Activated CD4-positive, alpha-beta T cell treated with anti-CD3 and anti-CD28 coated beads, Interleukin-2, amount 50 U/mL, for 24 hours (primary cell): ENCODE results near the gene MYBPHL.

ENCODE experiments used
- DNase-seq, 2 donors: peaks; one replicate each; pipeline ENCODE4 v3.0.0-alpha.2; 2020; ENCODE audit warnings: low read depth in 1 of 2, low spot score in 1 of 2

The MYBPHL gene

DNA sequence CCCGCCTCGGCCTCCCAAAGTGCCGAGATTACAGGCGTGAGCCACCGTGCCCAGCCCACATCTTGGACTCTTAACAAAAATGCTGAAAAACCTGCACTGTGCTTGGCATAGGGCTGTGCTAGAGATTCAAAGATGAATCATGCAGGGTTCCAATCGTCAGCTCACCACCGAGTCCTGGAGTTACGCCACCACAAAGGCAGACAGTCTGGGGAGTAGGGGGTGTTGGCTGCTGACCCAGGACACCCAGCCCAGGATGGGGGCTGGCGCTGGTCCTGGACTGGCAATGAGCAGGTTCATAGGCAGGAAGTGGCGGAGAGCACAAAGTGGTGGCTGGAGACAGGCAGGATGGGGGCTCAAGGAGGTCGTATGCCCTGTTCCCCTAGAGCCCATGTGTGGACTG, 39.8 kb downstream of the MYBPHL start:
- DNase-seq, result no peak

GRCh38 chr1:109265741-109266330, 41.0 kb downstream of the MYBPHL start:
- DNase-seq, result no peak

DNA sequence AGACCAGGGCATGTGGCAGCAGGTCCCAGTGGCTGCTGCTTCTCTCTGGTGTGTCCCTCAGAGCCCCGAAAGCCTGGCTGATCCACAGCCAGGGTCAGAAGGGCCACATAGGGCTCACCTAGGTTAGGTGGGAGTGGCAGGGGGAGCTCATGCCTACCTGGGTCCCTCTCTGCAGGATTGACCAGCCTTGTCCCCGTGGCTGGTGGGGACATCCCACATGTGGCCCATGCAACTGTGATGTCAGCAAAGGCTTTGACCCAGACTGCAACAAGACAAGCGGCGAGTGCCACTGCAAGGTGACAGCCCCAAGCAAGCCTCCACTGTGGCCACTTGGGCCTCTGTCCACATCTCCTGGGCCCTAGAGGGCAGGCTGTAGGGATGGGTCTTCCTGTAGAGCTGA, 41.8 kb downstream of the MYBPHL start:
- no peak for DNase-seq

- no peak for DNase-seq
These were observed 42.4 kb downstream of the MYBPHL start for GRCh38 chr1:109264379-109264755.

GRCh38 chr1:109263597-109264378, 43.0 kb downstream of the MYBPHL start:
- peak; percentile 65 to 70 for DNase-seq

GRCh38 chr1:109263234-109263596, 43.6 kb downstream of the MYBPHL start:
- DNase-seq, result no peak

DNA sequence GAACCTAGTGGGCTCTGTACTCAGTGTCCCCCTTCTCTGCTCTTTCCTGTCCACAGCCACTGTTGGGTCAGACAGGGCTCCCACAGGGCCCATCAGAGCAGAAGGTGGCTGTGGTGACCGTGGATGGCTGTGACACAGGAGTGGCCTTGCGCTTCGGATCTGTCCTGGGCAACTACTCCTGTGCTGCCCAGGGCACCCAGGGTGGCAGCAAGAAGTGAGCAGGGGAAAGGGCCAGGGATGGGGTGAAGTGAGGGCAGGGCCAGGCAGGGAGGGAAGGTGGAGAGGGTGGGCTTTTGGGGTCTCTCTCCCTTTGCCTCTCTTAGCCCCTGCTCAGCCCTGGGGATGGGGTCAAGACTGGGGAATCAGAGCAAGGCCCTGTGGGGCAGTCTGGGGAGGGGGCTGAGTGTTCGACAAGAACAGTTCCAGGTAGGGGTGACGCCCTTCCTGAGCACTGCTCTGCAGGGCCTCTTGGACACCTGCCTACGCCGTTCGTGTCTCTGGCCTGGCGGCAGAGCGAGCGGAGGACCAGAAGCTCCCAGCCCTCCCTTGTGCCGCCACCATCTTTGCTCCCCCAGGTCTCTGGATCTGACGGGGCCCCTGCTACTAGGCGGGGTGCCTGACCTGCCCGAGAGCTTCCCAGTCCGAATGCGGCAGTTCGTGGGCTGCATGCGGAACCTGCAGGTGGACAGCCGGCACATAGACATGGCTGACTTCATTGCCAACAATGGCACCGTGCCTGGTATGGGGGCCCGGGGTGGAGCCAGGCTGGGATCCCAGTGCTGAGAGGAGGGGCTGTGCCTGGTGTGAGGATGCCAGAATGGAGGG, 44.4 kb downstream of the MYBPHL start:
- DNase-seq, result no peak

DNA sequence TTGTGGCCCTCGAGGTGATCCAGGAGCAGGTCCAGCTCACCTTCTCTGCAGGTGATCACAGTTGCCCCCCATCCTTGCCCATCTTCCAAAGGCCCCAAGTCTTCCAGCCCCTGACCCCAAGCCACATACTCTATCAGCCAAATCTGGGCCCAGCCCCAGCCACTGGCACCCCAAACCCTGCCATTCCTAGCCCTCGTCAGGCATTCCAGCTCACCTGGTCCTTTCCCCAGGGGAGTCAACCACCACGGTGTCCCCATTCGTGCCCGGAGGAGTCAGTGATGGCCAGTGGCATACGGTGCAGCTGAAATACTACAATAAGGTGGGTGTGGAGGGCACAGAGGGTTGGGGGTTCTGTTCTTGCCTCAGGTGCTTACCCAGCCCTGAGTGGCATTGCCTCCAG, 45.2 kb downstream of the MYBPHL start:
- DNase-seq, result no peak

- no peak for DNase-seq
These were observed 45.8 kb downstream of the MYBPHL start for GRCh38 chr1:109261006-109261405.

DNA sequence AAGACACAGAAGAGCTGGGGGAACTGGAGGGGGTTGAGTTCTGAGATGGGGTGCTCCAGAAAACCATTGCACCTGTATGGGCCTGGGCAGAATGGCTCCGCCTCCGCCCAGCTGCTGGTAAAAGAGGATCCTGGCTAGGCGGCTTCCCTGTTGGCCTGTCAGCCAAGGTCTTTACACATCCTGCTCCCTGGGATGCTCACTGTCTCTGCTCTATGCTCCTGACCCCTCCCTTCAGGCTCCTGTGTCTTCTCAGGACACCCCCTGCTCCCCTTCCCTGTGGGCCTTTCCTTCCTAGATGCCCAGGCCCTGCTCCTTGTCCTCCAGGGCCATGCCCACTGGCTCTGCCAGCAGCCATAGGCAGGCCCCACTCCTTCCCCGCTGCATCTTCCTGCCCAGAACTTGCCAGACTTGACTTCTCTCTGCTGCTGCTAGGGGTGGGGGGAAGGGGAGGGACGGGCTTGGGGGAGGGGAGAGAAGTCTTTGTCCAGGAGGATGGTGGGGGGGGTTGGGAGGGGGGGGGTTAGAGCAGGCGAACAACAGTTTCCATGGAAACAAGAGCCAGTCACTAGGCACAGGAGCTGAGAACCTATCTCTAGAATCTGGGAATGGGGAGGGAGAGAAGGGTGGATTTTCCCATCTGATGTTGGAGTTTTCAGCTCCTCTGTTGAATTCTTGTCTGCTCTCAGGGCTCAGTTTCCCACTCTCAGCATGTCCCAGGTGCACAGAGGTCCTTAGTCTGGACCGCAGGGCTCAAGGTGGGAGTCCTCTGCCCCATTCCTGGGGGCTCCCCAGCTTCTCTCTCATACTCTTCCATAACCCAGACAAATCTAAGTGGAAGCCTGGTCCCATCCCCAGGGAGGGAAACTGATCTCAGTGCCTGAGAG, 46.9 kb downstream of the MYBPHL start:
- DNase-seq, result no peak

GRCh38 chr1:109258481-109259466, 48.0 kb downstream of the MYBPHL start:
- DNase-seq, result no peak

DNA sequence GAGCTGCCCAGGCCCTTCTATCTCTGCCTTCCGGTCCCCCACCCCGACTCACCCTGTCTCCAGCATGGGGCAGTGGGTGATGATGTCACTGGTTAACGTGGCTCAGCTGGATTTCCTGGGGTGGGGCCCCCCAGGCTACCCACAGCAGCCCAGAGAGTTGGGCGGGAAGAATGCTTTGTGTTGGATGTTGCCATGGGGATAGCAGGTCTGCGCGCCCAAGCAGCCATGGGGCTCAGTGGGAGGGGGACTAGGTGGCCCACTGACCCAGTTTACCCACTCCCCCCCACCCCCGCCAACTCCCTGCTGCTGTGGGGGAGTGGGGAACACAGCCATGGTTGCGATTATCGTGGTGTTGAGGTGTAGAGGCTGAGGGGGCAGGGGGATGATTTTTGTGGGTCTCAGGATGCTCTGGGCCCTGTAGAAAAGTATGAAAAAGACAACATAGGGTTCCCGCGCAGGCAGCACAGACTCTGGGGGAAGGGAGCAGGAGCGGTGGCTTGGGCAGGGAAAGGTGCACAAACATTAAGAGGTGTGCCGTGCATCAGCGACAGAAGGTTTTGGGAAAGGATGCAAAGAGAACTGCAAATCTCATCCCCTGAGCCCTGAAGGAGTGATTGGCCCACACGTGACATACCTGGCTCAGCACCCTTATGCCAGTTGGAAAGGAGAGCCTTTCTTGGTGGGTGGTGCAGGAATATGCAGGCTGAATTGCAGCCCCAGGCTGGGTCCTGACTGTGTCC, 49.0 kb downstream of the MYBPHL start:
- DNase-seq, result no peak

DNA sequence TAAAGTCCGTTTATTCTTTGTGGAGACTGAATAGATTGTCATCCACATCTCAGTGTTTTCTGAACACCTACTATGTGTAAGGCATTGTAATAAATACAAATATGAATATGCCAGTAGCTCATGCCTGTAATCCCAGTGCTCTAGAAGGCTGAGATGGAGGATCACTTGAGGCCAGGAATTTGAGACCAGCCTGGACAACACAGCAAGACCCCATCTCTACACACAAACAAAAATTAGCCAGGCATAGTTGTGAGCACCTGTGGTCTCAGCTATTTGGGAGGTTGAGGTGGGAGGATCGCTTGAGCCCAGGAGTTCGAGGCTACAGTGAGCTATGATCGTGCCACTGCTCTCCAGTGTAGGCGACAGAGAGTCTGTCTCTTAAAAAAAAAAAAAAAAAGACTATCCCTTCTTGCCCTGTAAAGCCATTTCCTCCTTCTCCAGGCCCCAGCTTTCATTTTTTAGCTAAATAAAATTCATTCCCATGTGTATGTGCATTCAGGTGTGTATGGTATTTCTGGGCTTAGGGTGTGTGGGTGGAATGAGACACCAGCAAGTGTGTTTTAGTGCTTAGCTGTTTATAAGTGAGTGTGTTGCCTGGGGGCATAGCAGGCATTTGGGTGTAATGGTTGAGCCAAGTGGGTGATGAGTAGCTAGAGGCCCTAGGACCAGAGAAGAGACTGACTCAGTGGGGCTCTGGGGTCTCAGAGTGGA, 49.7 kb downstream of the MYBPHL start:
- no peak for DNase-seq

- no peak for DNase-seq
These were observed 50.7 kb downstream of the MYBPHL start for GRCh38 chr1:109256085-109256484.

GRCh38 chr1:109255678-109256077, 51.1 kb downstream of the MYBPHL start:
- DNase-seq, result no peak

DNA sequence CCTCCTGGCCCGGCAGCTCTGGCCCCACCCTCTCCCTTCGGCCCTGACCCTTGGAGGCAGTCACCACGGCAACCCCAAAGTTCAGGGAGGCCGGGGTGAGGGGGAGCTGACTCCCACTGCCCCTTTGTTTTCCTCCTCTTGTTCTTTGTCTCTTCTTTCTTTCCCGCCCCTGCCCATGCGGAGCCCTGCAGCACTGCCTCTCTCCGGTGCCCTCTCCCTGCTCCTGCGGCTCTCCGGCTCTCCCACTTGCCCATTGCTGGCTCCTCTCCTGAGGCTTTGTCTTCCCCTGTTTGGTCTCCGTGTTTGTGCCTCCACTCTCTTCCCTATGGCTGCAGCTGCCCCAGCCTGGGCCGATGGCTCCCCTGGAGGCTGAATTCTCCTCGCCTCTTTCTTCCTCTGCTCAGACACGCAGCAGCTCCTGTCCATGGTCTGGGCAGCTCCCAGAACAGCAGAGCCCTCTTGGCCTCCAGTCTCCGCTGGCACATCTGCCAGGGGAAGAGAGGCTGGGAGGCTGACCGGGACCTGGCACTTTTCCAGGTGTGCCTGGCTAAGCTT, 51.6 kb downstream of the MYBPHL start:
- no peak for DNase-seq

DNA sequence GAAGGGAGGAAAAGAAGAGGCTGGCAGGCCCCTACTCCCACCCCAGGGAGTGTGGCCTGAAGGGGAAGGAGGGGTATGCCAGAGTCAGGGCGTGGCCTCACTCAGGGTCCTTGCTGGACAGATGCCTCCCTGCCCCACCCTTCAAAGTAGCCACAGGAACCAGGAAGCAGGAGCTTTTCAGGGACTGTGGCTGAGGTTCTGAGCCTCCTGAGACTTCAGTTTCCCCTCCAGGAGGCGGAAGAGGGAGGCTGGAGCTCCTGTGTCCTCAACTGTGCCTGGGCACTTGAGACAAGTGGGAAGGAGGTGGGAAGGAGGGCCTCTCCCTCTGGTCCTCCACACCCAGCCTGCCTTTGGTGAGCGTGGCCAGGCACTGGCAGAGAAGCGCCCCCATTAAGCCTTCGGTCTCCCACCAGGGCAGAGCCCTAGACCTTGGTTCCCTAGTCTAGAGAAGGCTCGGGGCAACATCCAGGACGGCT, 52.2 kb downstream of the MYBPHL start:
- DNase-seq, result no peak
